A549 (cell line): Measurements from ENCODE around the gene IFI27L1.

ENCODE experiments used
- BHLHE40 ChIP-seq: IDR thresholded peaks from 2 replicates; pipeline ENCODE4 v1.6.1; 2012; ENCODE audit warnings: low read depth, low read length, inconsistent platforms
- ESRRA ChIP-seq: fragments of 150-350 bp; IDR thresholded peaks from 2 replicates; pipeline ENCODE4 v1.6.1; 2014; ENCODE audit warnings: mild to moderate bottlenecking, low read length, borderline replicate concordance
- MAFK ChIP-seq: fragments of 450-650 bp; IDR thresholded peaks from 2 replicates; pipeline ENCODE4 v1.6.1; 2014; ENCODE audit not compliant: partially characterized antibody
- TF ChIP-seq, protein P1 (sequence below): fragments of 150-350 bp; IDR thresholded peaks from 2 replicates; pipeline ENCODE4 v1.6.1; 2014; ENCODE audit warnings: low read depth, mild to moderate bottlenecking, low read length

DNA sequence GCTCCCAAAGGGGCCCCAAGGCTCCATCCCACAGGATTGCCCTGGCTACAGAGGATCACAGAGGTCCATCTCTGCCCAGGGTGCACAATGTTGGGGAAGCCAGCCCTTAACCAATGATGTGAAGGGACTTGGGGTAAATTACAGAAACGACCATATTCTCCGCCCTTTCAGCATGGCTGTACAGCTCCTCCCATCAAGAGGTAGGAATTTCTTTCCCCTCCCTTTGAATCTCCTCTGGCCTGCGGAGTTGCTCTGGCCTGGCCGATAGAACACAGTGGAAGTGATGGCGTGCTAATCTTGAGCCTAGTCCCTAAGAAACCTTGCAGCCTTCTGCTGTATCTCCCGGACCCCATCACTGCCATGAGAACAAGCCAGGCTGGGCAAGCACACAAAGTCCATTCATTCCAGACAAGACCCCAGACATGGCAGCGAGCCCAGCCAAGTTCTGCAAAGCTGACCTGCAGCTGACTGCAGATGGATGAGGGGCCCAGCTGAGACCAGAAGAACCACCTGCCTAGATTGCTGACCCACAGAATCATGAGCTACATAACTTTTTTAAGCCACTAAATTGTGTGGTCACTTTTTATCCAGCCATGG is 22.5 kb downstream of the IFI27L1 start:
- TF ChIP-seq, protein P1, sequence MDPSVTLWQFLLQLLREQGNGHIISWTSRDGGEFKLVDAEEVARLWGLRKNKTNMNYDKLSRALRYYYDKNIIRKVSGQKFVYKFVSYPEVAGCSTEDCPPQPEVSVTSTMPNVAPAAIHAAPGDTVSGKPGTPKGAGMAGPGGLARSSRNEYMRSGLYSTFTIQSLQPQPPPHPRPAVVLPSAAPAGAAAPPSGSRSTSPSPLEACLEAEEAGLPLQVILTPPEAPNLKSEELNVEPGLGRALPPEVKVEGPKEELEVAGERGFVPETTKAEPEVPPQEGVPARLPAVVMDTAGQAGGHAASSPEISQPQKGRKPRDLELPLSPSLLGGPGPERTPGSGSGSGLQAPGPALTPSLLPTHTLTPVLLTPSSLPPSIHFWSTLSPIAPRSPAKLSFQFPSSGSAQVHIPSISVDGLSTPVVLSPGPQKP, result no peak
- TF ChIP-seq MAFK, result no peak
- no peak for TF ChIP-seq ESRRA
- TF ChIP-seq BHLHE40, result no peak
